Ishikawa (cell line): ENCODE results near the gene ABCC3.

ENCODE experiments used
- CEBPB ChIP-seq: IDR thresholded peaks from 2 replicates; pipeline ENCODE4 v1.6.1; 2012
- CREB1 ChIP-seq: IDR thresholded peaks from 2 replicates; pipeline ENCODE4 v1.6.1; 2012; ENCODE audit warnings: low read depth
- EGR1 ChIP-seq: IDR thresholded peaks from 2 replicates; pipeline ENCODE4 v1.6.1; 2012
- EP300 ChIP-seq: IDR thresholded peaks from 2 replicates; pipeline ENCODE4 v1.6.1; 2012; ENCODE audit warnings: borderline replicate concordance
- FOXM1 ChIP-seq: IDR thresholded peaks from 2 replicates; pipeline ENCODE4 v1.6.1; 2012; ENCODE audit warnings: low read depth, borderline replicate concordance
- MAX ChIP-seq: IDR thresholded peaks from 2 replicates; pipeline ENCODE4 v1.6.1; 2012
- NFIC ChIP-seq: IDR thresholded peaks from 2 replicates; pipeline ENCODE4 v1.6.1; 2012
- RAD21 ChIP-seq: IDR thresholded peaks from 2 replicates; pipeline ENCODE4 v1.6.1; 2012; ENCODE audit warnings: low read depth
- TAF1 ChIP-seq: IDR thresholded peaks from 2 replicates; pipeline ENCODE4 v1.6.1; 2012; ENCODE audit warnings: low read depth, mild to moderate bottlenecking
- TCF12 ChIP-seq: IDR thresholded peaks from 2 replicates; pipeline ENCODE4 v1.6.1; 2012; ENCODE audit warnings: low read depth
- TEAD4 ChIP-seq: IDR thresholded peaks from 2 replicates; pipeline ENCODE4 v1.6.1; 2012
- USF1 ChIP-seq: IDR thresholded peaks from 2 replicates; pipeline ENCODE4 v1.6.1; 2012
- YY1 ChIP-seq: IDR thresholded peaks from 2 replicates; pipeline ENCODE4 v1.6.1; 2012; ENCODE audit warnings: low read depth
- ZBTB7A ChIP-seq: IDR thresholded peaks from 2 replicates; pipeline ENCODE4 v1.6.1; 2012; ENCODE audit warnings: low read depth
- TF ChIP-seq, protein P1 (sequence below): IDR thresholded peaks from 2 replicates; pipeline ENCODE4 v1.6.1; 2012; ENCODE audit warnings: low read depth, mild to moderate bottlenecking

The ABCC3 gene

DNA sequence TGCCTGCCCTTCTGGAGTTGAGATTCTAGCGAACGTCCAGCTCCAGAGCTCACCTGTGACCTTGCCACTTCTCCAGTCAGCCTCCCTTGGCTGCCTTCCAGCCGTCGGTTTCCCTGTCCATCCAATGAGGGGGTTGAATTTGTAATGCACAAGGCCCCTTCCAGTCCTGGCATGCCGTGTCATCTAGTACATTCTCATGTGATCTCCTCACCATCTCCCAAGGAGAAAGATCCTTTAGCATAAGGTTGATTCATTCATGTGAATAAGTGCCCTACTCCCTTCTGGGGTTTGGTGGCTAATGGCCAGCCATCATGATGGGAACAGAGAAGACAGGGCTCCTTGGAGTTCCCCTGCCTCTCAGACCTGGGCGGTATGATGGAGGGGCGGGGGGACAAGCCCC is 18.9 kb upstream of the ABCC3 start:
- TF ChIP-seq NFIC (no peak), ZBTB7A (no peak), CEBPB (no peak)

GRCh38 chr17:50618300-50618699 is 16.4 kb upstream of the ABCC3 start:
- TF ChIP-seq USF1 (no peak), EGR1 (no peak), TEAD4 (no peak), YY1 (no peak)

DNA sequence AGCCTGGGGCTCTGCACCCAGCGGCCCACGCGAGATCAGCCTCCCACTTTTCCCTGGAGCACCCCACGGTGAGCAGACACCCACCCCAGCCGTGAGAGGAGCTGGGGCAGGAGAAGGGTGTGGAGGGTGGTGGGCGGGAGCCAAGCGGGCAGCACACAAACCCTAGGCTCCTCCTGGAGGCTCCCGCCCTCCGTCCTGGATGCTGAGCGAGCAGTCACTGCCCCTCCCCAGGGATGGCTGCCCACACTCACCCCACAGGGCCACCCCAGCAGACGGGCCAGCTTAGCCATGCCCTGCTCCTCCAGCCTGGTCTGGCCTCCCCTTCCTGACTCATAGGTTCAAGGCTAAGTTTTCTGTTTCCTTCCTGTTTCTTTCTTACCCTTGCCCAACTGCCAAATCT is 15.7 kb upstream of the ABCC3 start:
- TF ChIP-seq TAF1 (no peak), TEAD4 (no peak), EGR1 (no peak), USF1 (no peak), RAD21 (no peak), ZBTB7A (no peak), CREB1 (no peak), NFIC (no peak), EP300 (no peak), FOXM1 (no peak), YY1 (no peak), MAX (no peak), CEBPB (no peak)
- TF ChIP-seq, protein P1, sequence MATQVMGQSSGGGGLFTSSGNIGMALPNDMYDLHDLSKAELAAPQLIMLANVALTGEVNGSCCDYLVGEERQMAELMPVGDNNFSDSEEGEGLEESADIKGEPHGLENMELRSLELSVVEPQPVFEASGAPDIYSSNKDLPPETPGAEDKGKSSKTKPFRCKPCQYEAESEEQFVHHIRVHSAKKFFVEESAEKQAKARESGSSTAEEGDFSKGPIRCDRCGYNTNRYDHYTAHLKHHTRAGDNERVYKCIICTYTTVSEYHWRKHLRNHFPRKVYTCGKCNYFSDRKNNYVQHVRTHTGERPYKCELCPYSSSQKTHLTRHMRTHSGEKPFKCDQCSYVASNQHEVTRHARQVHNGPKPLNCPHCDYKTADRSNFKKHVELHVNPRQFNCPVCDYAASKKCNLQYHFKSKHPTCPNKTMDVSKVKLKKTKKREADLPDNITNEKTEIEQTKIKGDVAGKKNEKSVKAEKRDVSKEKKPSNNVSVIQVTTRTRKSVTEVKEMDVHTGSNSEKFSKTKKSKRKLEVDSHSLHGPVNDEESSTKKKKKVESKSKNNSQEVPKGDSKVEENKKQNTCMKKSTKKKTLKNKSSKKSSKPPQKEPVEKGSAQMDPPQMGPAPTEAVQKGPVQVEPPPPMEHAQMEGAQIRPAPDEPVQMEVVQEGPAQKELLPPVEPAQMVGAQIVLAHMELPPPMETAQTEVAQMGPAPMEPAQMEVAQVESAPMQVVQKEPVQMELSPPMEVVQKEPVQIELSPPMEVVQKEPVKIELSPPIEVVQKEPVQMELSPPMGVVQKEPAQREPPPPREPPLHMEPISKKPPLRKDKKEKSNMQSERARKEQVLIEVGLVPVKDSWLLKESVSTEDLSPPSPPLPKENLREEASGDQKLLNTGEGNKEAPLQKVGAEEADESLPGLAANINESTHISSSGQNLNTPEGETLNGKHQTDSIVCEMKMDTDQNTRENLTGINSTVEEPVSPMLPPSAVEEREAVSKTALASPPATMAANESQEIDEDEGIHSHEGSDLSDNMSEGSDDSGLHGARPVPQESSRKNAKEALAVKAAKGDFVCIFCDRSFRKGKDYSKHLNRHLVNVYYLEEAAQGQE: no peak

GRCh38 chr17:50619489-50619888 is 15.2 kb upstream of the ABCC3 start:
- no peak for TF ChIP-seq TAF1
- TF ChIP-seq YY1: no peak
- TF ChIP-seq USF1: no peak
- TF ChIP-seq TEAD4: no peak
- TF ChIP-seq RAD21: no peak
- TF ChIP-seq CEBPB: no peak
- TF ChIP-seq EP300: no peak
- no peak for TF ChIP-seq TCF12
- no peak for TF ChIP-seq ZBTB7A
- TF ChIP-seq, protein P1: no peak
- no peak for TF ChIP-seq EGR1
- TF ChIP-seq FOXM1: no peak
- TF ChIP-seq CREB1: no peak

- TF ChIP-seq RAD21 (no peak), TCF12 (no peak), TAF1 (no peak), NFIC (no peak), CEBPB (no peak), CREB1 (no peak)
- TF ChIP-seq, protein P1: no peak
These were observed 14.4 kb upstream of the ABCC3 start for GRCh38 chr17:50620237-50620636.
